ENCODE results near the gene ZNF879.

ZNF879 gene

DNA sequence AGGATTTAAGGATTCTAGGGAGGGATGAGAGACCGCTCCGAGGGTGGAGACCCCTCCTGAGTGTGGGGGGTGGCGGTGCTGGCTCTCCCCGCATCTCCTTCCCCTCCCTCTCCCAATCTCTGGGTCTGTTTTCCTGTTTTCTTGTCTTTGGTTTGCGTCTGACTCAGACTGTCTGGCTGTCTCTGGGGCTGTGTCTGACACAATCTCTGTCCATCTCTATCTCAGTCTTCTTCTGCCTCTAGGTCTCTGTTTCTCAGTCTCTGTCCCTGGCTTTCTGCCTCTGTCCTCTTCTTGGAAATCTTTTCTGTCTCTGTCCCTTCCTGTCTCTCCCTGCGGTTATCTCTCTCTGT is 28.3 kb upstream of the ZNF879 start:
- TF ChIP-seq, protein P1, sequence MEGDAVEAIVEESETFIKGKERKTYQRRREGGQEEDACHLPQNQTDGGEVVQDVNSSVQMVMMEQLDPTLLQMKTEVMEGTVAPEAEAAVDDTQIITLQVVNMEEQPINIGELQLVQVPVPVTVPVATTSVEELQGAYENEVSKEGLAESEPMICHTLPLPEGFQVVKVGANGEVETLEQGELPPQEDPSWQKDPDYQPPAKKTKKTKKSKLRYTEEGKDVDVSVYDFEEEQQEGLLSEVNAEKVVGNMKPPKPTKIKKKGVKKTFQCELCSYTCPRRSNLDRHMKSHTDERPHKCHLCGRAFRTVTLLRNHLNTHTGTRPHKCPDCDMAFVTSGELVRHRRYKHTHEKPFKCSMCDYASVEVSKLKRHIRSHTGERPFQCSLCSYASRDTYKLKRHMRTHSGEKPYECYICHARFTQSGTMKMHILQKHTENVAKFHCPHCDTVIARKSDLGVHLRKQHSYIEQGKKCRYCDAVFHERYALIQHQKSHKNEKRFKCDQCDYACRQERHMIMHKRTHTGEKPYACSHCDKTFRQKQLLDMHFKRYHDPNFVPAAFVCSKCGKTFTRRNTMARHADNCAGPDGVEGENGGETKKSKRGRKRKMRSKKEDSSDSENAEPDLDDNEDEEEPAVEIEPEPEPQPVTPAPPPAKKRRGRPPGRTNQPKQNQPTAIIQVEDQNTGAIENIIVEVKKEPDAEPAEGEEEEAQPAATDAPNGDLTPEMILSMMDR (IDR thresholded peaks at IDR 0.05) = no peak

DNA sequence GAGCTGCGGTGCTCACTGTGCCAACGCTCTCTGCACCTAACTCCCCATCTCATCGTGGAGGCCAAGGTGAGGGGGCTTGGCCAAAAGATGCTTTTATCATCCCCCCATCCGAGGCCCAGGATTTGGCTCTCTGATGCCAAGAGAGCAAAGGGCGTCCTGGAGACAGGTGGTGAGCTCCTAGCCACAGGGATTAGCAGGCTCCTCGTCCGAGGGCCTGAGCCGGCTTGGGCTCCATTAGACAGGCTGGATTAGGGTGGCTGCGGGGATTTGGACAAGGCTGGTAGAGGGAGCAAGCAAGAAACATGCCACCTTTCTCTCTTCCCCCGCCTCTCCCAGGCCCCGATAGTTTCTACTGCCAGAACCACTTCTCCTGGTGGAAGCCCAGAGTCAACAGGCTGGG is 27.4 kb upstream of the ZNF879 start:
- TF ChIP-seq, protein P1 (IDR thresholded peaks at IDR 0.05) = no peak

DNA sequence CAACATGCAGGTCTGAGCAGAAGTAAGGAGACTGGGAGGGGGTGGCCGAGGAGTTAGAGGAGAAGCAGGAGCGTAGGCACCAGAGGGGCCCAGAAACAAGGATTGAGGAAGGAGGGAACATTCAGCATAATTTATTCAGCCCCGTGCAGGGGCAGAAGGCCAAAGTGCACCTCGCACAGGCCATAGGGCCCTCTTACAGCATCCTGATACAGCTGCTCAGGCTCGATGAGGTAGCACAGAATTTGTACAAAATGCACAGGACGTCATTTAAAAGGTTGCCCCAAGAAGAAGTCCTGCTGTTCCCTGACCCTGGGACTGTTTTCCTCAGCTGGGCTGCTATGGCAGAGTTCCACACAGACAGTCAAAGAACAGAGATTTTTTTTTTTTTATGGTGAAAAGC is 26.4 kb upstream of the ZNF879 start:
- TF ChIP-seq, protein P1 (IDR thresholded peaks at IDR 0.05) = no peak

DNA sequence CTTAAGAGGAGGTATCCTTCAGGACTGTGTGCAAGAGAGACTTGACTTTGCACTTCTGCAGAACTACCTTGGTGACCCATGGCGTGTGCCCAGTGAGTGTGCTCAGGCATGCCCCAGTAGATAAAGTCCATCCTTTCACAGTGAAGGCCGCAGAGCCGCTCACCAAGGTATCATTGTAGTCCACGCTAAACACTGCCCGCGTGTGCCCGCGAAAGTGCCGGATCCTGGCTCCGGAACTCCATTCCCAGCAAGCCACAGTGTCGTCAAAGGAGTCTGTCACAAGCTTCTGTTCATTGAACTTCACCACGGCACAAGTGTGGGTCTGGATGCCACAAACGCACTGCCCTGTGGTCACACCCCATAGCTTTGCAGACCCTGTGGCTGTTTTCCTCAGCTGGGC is 25.2 kb upstream of the ZNF879 start:
- TF ChIP-seq, protein P1 (IDR thresholded peaks at IDR 0.05) = no peak

DNA sequence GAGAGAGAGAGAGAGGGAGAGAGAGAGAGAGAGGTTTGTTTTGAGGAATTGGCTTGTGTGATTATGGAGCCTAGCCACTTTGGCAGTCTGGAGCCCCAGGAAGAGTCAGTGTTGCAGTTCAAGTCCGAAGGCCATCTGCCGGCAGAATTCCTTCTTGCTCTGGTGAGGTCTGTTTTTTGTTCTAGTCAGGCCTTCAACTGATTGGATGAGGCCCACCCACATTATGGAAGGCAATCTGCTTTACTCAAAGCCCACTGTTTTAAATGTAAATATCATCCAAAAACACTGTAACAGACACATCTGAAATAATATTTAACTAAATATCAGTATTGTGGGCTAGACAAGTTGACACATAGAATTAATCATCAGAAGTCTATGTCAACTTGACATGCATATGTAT is 17.0 kb upstream of the ZNF879 start:
- TF ChIP-seq, protein P1 (IDR thresholded peaks at IDR 0.05) = no peak

DNA sequence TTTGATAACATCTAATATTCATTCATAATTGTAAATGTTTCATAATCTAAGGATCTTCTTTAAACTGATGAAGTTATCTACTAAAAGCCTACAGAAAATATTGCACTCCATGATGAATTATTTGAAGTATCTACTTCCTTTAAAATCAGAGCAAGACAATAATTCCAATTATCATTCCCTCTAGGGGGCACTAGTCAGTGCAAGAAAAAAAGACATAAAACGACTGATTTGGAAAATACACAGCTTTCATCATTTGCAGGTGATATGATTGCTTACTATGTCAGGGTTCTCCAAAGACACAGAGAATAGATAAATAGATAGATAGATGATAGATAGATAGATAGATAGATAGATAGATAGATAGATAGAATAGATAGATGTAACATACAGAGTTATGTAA is 14.9 kb upstream of the ZNF879 start:
- TF ChIP-seq, protein P1 (IDR thresholded peaks at IDR 0.05) = no peak

DNA sequence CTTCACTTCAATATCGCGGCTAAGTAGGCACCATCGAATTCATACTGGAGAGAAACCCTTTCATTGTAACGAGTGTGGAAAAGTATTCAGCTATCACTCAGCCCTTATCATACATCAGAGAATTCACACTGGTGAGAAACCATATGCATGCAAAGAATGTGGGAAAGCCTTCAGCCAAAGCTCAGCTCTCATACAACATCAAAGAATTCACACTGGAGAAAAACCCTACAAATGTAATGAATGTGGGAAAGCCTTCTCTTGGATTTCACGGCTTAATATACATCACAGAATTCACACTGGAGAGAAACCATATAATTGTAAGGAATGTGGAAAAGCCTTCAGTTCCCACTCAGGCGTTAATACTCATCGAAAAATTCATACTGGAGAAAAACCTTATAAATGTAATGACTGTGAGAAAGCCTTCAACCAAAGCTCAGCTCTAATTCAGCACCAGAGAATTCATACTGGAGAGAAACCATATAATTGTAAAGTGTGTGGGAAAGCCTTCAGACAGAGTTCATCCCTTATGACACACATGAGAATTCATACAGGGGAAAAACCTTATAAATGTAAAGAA is 9.5 kb downstream of the ZNF879 start:
- TF ChIP-seq, protein P1 (IDR thresholded peaks at IDR 0.05) = no peak

DNA sequence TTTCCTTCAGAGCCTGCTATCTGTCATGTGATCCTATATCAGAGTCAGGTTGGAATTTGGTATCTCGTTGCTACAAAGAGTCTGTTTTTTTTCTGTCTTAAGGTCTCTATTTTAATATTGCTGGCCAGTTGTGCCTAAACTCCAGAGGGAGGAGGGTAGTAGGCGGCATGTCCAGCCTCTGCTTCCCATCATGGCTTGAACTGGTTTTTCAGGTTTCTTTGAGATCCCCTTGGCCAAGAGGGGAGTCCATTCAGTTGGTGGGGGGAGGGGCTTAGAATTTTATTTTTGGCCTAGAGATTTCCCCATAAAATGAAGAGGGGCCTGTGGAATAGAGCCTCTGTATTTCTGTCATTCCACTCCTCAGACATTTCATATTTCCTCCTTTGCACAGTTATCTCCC is 21.2 kb downstream of the ZNF879 start:
- TF ChIP-seq, protein P1 (IDR thresholded peaks at IDR 0.05) = no peak

All from LNCAP (cell line).